ENCODE data around the gene KIF9.

DNA sequence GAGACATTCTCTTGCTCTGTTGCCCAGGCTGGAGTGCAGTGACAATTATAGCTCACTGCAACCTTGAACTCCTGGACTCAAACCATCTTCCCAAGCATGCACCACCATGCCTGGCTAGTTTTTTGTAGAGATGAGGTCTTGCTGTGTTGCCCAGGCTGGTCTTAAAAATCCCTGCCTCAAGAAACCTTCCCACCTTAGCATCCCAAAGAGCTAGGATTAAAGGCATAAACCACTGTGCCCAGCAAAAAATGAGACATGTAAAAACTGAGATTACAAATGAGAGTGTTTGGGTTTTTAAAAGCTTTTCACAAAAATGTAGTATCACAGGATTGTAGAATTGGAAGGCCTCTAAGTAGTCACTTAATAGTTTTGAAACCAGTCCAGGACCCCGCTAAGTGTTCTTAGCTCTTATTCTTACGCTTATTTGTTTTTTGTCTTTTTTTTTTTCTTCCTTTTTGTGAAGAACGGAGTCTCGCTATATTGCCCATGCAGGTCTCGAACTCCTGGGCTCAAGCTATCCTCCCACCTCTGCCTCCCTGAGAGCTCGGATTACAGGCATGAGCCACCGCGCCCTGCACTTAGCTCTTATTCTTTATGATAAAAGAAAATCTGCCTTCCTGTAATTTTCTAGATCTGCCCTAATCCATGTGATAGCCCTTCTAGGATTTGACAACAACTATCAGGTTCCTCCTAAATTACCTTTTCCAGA is 31.6 kb upstream of the KIF9 start:
- TF ChIP-seq, protein P1, sequence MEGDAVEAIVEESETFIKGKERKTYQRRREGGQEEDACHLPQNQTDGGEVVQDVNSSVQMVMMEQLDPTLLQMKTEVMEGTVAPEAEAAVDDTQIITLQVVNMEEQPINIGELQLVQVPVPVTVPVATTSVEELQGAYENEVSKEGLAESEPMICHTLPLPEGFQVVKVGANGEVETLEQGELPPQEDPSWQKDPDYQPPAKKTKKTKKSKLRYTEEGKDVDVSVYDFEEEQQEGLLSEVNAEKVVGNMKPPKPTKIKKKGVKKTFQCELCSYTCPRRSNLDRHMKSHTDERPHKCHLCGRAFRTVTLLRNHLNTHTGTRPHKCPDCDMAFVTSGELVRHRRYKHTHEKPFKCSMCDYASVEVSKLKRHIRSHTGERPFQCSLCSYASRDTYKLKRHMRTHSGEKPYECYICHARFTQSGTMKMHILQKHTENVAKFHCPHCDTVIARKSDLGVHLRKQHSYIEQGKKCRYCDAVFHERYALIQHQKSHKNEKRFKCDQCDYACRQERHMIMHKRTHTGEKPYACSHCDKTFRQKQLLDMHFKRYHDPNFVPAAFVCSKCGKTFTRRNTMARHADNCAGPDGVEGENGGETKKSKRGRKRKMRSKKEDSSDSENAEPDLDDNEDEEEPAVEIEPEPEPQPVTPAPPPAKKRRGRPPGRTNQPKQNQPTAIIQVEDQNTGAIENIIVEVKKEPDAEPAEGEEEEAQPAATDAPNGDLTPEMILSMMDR (IDR thresholded peaks at IDR 0.05; ENCODE audit: low read length): no peak
- TF ChIP-seq EZH2 (IDR thresholded peaks at IDR 0.05; ENCODE audit: borderline replicate concordance, low read length): no peak
